Left hindlimb (tissue), 1 donor: ENCODE data around the gene TAS1R2.
"Not testable (repeated sequence)": the region's sequence is repeated elsewhere in the genome, so short reads cannot be mapped to it uniquely, and the experiment has no call there.

Source experiments
- DNase-seq: peaks from one replicate; pipeline ENCODE4 v3.0.0-alpha.2; 2018

Gene TAS1R2

GRCh38 chr1:18859560-18859959 is at the start of gene TAS1R2:
TSS of gene TAS1R2 (minus strand) at chr1:18859660. CDS start at chr1:18859660, 0 bp downstream.
- no peak for DNase-seq

- no peak for DNase-seq
Observed at GRCh38 chr1:18907917-18908845, 48.7 kb upstream of the TAS1R2 start.

GRCh38 chr1:18907021-18907916 is 47.8 kb upstream of the TAS1R2 start:
- DNase-seq = peak; percentile 78

GRCh38 chr1:18903291-18903756 is 43.9 kb upstream of the TAS1R2 start:
- DNase-seq = no peak

GRCh38 chr1:18902523-18903290 is 43.2 kb upstream of the TAS1R2 start, which contains the start of gene ALDH4A1:
TSS of gene ALDH4A1 (minus strand) at chr1:18902555. CDS start at chr1:18902523, 32 bp downstream.
- peak; percentile 98 for DNase-seq

GRCh38 chr1:18901952-18902522 is 42.6 kb upstream of the TAS1R2 start:
- no peak for DNase-seq

GRCh38 chr1:18901147-18901951 is 41.9 kb upstream of the TAS1R2 start:
- no peak for DNase-seq

GRCh38 chr1:18900303-18900841 is 40.9 kb upstream of the TAS1R2 start:
- no peak for DNase-seq

- no peak for DNase-seq
Observed at GRCh38 chr1:18899363-18900049, 40.0 kb upstream of the TAS1R2 start.

- DNase-seq = no peak
Observed at GRCh38 chr1:18898567-18898966, 39.1 kb upstream of the TAS1R2 start.

- no peak for DNase-seq
Observed at GRCh38 chr1:18895317-18895716, 35.9 kb upstream of the TAS1R2 start.

- DNase-seq = no peak
Observed at GRCh38 chr1:18893120-18893519, 33.7 kb upstream of the TAS1R2 start.

GRCh38 chr1:18891858-18892257 is 32.4 kb upstream of the TAS1R2 start:
- not testable (repeated sequence) for DNase-seq

GRCh38 chr1:18891426-18891780 is 31.9 kb upstream of the TAS1R2 start:
- no peak for DNase-seq

GRCh38 chr1:18890706-18891425 is 31.4 kb upstream of the TAS1R2 start:
- no peak for DNase-seq

GRCh38 chr1:18886003-18886335 is 26.5 kb upstream of the TAS1R2 start:
- DNase-seq = no peak

- no peak for DNase-seq
Observed at GRCh38 chr1:18885311-18886002, 26.0 kb upstream of the TAS1R2 start.

- no peak for DNase-seq
Observed at GRCh38 chr1:18884727-18885126, 25.3 kb upstream of the TAS1R2 start.

- DNase-seq = no peak
Observed at GRCh38 chr1:18884419-18884717, 24.9 kb upstream of the TAS1R2 start.
